ENCODE data around the gene CAMK4.

CAMK4 gene

DNA sequence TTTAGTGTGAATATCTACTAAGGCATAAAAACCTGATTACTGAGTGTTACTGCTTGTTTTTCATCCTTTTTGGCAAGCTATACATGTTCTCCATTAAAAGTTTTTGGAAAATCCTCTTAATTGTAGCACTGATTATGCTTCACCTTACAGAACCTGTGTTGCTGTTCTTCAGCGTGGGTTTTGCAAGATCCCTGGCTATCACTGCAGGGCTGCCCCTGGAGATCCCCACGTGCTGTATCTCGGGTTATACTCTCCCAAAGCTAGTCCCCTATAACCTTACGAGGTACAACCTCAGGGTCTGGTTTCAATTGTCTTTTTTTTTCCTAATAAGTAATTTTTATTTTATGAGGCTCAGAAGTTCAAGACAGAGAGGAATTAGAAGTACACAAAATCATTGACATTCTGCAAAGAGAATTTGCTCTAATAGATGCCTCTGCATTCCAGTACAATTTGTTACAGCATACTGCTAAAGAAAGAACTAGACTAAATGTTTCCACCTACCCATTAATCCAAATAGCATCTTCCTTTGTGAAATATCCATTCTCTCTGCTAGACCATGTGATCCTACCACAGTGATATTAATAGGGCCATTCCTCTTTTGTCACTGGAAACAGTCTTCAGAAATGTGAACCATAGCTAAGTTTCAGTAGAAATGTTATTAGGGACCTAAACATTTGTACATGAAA lies 25.8 kb upstream of the CAMK4 start:
- no peak for TF ChIP-seq CTCF (IDR thresholded peaks at IDR 0.05; ENCODE audit: control insufficient read depth, insufficient read depth, low read depth, low read length, missing control alignments)
- no peak overlapping the region for H3K4me3 ChIP-seq (ENCODE audit: control insufficient read depth, low read depth, low read length)
- DNase-seq (ENCODE audit: low read depth) = no peak

GRCh38 chr5:111200828-111201227 lies 23.4 kb upstream of the CAMK4 start:
- H3K4me3 ChIP-seq (ENCODE audit: control insufficient read depth, low read depth, low read length) = no peak overlapping the region
- TF ChIP-seq CTCF (IDR thresholded peaks at IDR 0.05; ENCODE audit: control insufficient read depth, insufficient read depth, low read depth, low read length, missing control alignments) = no peak
- DNase-seq (ENCODE audit: low read depth) = no peak

GRCh38 chr5:111201705-111202104 lies 22.5 kb upstream of the CAMK4 start:
- no peak for DNase-seq (ENCODE audit: low read depth)
- no peak for TF ChIP-seq CTCF (IDR thresholded peaks at IDR 0.05; ENCODE audit: control insufficient read depth, insufficient read depth, low read depth, low read length, missing control alignments)
- no peak overlapping the region for H3K4me3 ChIP-seq (ENCODE audit: control insufficient read depth, low read depth, low read length)

- no peak overlapping the region for H3K4me3 ChIP-seq (ENCODE audit: control insufficient read depth, low read depth, low read length)
- TF ChIP-seq CTCF (IDR thresholded peaks at IDR 0.05; ENCODE audit: control insufficient read depth, insufficient read depth, low read depth, low read length, missing control alignments) = no peak
- DNase-seq (ENCODE audit: low read depth) = no peak
These were observed 12.8 kb upstream of the CAMK4 start for GRCh38 chr5:111211341-111211740.

DNA sequence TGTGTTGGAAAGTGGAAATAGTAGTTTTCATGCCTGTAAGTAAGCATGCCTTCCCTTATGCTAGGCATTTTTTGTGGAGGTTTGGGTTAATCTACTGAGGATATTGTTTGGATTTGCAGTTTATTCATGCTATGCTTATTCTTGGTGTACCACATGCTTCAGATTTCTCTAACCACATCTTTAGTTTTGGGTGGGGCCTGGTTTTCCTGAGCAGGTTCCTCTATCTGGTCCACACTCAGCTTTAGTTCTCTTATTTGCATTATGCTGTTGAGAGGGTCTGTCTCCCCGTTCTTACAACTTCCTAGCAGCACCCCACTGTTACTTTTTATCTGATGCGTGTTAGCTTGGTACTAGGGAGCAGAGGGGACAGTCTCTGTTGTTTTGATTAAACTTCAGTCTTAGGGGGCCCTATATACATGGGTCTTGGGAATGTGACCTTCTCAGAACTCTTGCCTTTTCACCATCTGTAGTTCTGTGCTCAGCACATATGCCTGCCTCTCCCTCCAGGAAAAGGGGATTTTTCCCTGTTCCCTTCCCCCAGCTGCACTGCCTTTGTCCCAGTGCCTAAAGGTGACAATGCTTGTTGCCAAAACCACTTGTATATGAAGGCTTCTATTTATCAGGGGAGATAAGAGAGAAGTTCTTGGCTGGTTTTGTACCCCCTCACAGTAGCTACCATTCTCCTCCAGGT lies 10.0 kb upstream of the CAMK4 start:
- TF ChIP-seq CTCF (IDR thresholded peaks at IDR 0.05; ENCODE audit: control insufficient read depth, insufficient read depth, low read depth, low read length, missing control alignments) = no peak
- no peak overlapping the region for H3K4me3 ChIP-seq (ENCODE audit: control insufficient read depth, low read depth, low read length)
- no peak for DNase-seq (ENCODE audit: low read depth)

GRCh38 chr5:111215971-111216370 lies 8.2 kb upstream of the CAMK4 start:
- no peak overlapping the region for H3K4me3 ChIP-seq (ENCODE audit: control insufficient read depth, low read depth, low read length)
- no peak for DNase-seq (ENCODE audit: low read depth)
- no peak for TF ChIP-seq CTCF (IDR thresholded peaks at IDR 0.05; ENCODE audit: control insufficient read depth, insufficient read depth, low read depth, low read length, missing control alignments)
